ENCODE data around the gene OR8B8.
"Not testable (repeated sequence)": the region's sequence is repeated elsewhere in the genome, so short reads cannot be mapped to it uniquely, and the experiment has no call there.

Gene OR8B8

DNA sequence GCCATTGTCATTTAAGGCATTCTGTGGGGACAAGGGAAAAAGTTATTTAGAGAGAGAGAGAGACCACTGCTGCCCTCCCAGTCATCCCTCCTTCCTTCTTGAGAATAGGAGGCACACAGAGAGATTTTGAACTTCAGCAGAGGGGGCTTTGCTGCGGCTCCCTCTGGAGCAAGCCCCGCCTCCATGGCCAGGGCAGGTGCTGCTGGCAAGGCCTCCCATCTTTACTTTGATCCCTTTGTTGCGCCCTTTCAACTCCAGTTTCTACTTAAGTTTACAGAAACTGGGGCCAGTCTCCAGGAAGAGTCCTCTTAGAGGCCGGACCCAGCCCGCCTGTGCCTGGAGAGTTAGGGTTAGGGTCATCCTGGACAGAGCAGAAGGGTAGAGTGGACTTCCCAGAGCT, 4.4 kb downstream of the OR8B8 start:
- H3K36me3 ChIP-seq (ENCODE audit: insufficient read depth, low read length) = no peaks in the 10 kb centered on the region
- no peak overlapping the region for H3K27ac ChIP-seq (ENCODE audit: low read depth, low read length)
- H3K4me3 ChIP-seq (ENCODE audit: low read depth in 1 of 2, low read length in 2 of 2) = no peak overlapping the region
- H3K4me1 ChIP-seq (ENCODE audit: insufficient read depth, low read length) = no peaks in the 10 kb centered on the region
- no peaks in the 10 kb centered on the region for H3K27me3 ChIP-seq (ENCODE audit: control insufficient read depth in 1 of 2, insufficient read depth in 2 of 2, low read length in 2 of 2)
- H3K9me3 ChIP-seq (ENCODE audit: low read length) = no peaks in the 10 kb centered on the region
- H3K9ac ChIP-seq (ENCODE audit: low read length) = no peak overlapping the region

DNA sequence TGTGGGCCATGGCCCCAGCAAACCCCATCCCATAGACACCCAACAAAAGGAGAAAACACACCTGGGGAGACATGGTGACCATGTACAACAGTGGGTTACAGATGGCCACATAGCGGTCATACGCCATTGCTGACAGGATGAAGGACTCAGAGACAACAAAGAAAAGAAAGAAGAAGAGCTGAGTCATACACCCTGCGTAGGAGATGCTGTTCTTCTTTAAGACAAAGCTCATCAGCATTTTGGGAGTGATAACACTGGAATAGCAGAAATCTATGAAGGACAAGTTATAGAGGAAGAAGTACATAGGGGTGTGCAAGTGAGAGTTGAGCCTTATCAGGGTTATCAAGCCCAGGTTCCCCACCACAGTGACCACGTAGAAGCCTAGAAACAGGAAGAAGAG, 4.9 kb downstream of the OR8B8 start:
- Histone ChIP-seq H3K9ac (ENCODE audit: low read length) (no peak overlapping the region), H3K27me3 (ENCODE audit: control insufficient read depth in 1 of 2, insufficient read depth in 2 of 2, low read length in 2 of 2) (no peaks in the 10 kb centered on the region)

DNA sequence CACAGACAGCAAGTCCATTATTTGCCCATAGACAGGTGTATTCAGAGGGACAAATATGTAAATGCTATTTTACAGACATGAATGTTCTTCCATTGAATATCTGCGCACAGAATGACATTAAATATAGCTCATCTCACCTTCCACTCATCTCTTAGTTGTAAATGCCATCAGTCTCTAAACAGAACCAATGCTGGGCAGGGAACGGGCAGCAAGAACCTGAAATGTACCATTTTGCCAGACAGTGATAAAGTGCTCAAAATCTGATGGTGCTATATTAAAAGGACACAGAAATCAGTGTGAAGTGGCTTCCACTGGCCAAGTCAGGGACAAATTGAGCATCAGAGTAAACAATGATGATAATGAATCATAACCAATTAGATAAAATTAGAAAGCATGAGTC, 10.8 kb downstream of the OR8B8 start:
- Histone ChIP-seq H3K4me1 (ENCODE audit: insufficient read depth, low read length) (no peaks in the 10 kb centered on the region), H3K27me3 (ENCODE audit: control insufficient read depth in 1 of 2, insufficient read depth in 2 of 2, low read length in 2 of 2) (no peaks in the 10 kb centered on the region), H3K4me3 (ENCODE audit: low read depth in 1 of 2, low read length in 2 of 2) (no peak overlapping the region), H3K36me3 (ENCODE audit: insufficient read depth, low read length) (no peaks in the 10 kb centered on the region), H3K9ac (ENCODE audit: low read length) (no peak overlapping the region), H3K9me3 (ENCODE audit: low read length) (no peaks in the 10 kb centered on the region), H3K27ac (ENCODE audit: low read depth, low read length) (no peak overlapping the region)

More for the DNA sequence above, 4.9 kb downstream of the OR8B8 start:
- Histone ChIP-seq H3K4me1 (ENCODE audit: insufficient read depth, low read length) (no peaks in the 10 kb centered on the region), H3K9me3 (ENCODE audit: low read length) (no peaks in the 10 kb centered on the region), H3K36me3 (ENCODE audit: insufficient read depth, low read length) (no peaks in the 10 kb centered on the region), H3K4me3 (ENCODE audit: low read depth in 1 of 2, low read length in 2 of 2) (no peak overlapping the region), H3K27ac (ENCODE audit: low read depth, low read length) (no peak overlapping the region)

DNA sequence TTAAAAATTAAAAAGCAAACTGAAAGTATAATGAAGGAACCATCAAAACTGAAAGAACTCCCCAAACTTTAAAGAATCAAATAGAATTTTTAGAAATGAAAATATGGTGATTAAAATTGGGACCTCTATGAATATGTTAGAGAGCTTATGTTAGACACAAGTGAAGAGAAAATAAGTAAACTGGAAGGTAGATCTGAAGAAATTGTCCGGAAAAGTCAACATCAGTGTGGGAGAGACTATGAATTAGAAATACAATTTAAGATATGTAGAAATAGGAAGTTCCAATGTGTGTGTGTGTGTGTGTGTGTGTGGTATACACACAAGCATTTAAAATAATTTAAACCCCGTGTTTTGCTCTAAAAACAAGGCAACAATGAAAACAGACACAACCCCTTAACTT, 15.9 kb downstream of the OR8B8 start:
- Histone ChIP-seq H3K36me3 (ENCODE audit: insufficient read depth, low read length) (no peaks in the 10 kb centered on the region), H3K4me1 (ENCODE audit: insufficient read depth, low read length) (no peaks in the 10 kb centered on the region), H3K4me3 (ENCODE audit: low read depth in 1 of 2, low read length in 2 of 2) (no peak overlapping the region), H3K27me3 (ENCODE audit: control insufficient read depth in 1 of 2, insufficient read depth in 2 of 2, low read length in 2 of 2) (no peaks in the 10 kb centered on the region), H3K27ac (ENCODE audit: low read depth, low read length) (no peak overlapping the region), H3K9ac (ENCODE audit: low read length) (no peak overlapping the region), H3K9me3 (ENCODE audit: low read length) (no peaks in the 10 kb centered on the region)

DNA sequence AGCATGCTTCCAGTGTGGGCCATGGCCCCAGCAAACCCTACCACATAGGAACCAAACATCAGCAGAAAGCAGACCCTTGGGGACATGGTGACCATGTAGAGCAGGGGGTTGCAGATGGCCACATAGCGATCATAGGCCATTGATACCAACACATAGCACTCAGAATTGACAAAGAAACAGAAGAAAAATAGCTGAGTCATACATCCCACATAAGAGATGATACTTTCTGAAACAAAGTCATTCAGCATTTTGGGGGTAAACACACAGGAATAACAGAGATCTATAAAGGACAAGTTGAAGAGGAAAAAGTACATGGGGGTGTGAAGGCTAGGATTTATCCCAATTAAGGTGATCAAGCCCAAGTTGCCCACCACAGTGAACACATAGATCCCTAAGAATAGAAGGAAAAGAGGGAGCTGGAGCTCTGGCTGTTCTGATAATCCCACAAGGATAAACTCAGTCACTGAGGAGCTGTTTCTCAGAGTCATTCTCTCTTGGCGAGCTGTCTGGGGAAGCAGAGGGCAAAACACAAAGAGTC, 21.0 kb downstream of the OR8B8 start, which contains the start of gene OR8B4:
Gene OR8B4 (minus strand): TSS at position 488 of the 538 bp plus-strand sequence. CDS start 0 bp downstream, at position 488.
- H3K4me3 ChIP-seq (ENCODE audit: low read depth in 1 of 2, low read length in 2 of 2) = no peak within 1 kb of the TSS
- H3K4me1 ChIP-seq (ENCODE audit: insufficient read depth, low read length) = no peaks in the 10 kb centered on the region
- no peaks in the 10 kb centered on the region for H3K27me3 ChIP-seq (ENCODE audit: control insufficient read depth in 1 of 2, insufficient read depth in 2 of 2, low read length in 2 of 2)
- no peak within 1 kb of the TSS for H3K27ac ChIP-seq (ENCODE audit: low read depth, low read length)
- H3K9ac ChIP-seq (ENCODE audit: low read length) = no peak within 1 kb of the TSS
- no peaks in the 10 kb centered on the region for H3K9me3 ChIP-seq (ENCODE audit: low read length)
- H3K36me3 ChIP-seq (ENCODE audit: insufficient read depth, low read length) = no peaks in the 10 kb centered on the region

DNA sequence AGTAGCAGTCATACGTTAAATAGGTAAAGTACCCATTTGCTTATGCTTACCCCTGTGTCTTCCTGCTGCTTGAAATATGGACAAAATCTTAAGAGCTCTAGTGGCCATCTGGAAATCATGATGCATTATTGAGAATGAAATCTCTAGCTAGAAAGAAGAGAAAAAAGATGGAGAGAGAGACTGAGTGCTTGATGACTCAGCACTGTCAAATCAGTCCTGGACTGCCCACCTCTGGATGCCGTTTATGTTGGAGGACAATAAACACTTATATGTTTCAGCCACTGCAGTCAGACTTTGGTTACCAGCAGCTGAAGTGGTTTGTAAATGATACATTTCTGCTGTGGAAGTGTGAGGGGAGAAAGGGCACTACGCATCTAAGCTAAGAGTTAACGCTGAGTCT, 24.5 kb downstream of the OR8B8 start:
- no peaks in the 10 kb centered on the region for H3K9me3 ChIP-seq (ENCODE audit: low read length)

DNA sequence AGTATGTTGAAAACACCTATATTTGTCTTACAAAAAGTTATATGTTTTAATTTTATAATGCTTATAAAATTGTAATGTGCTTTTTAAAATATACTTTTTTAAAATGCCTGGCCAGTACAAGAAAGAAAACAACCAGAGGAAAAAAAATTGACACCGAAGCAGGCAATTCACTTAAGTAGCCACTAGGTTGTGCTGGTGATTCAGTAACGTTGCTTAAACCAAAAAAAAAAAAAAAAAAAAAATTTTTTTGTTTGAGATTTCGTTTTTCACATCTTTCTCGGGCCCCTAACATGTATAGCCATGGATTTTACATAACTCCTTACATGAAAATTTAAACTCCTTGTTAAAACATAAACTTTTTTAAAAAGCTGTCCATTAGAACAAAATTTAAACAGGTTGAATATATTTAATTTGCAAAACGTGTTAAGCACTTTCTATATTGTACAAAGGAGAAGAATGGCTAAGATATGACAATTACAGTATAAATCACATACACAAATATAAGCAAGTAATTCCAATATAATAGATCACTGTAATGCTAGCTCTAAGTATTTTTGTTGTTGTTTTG, 30.1 kb downstream of the OR8B8 start:
- Histone ChIP-seq H3K27me3 (ENCODE audit: control insufficient read depth in 1 of 2, insufficient read depth in 2 of 2, low read length in 2 of 2) (no peaks in the 10 kb centered on the region), H3K36me3 (ENCODE audit: insufficient read depth, low read length) (no peaks in the 10 kb centered on the region), H3K27ac (ENCODE audit: low read depth, low read length) (no peak overlapping the region), H3K9ac (ENCODE audit: low read length) (no peak overlapping the region), H3K4me1 (ENCODE audit: insufficient read depth, low read length) (no peaks in the 10 kb centered on the region), H3K4me3 (ENCODE audit: low read depth in 1 of 2, low read length in 2 of 2) (no peak overlapping the region), H3K9me3 (ENCODE audit: low read length) (no peaks in the 10 kb centered on the region)

More for the DNA sequence above, 24.5 kb downstream of the OR8B8 start:
- no peak overlapping the region for H3K9ac ChIP-seq (ENCODE audit: low read length)
- H3K4me1 ChIP-seq (ENCODE audit: insufficient read depth, low read length) = no peaks in the 10 kb centered on the region
- no peaks in the 10 kb centered on the region for H3K27me3 ChIP-seq (ENCODE audit: control insufficient read depth in 1 of 2, insufficient read depth in 2 of 2, low read length in 2 of 2)
- H3K4me3 ChIP-seq (ENCODE audit: low read depth in 1 of 2, low read length in 2 of 2) = no peak overlapping the region
- H3K36me3 ChIP-seq (ENCODE audit: insufficient read depth, low read length) = no peaks in the 10 kb centered on the region
- H3K27ac ChIP-seq (ENCODE audit: low read depth, low read length) = no peak overlapping the region

DNA sequence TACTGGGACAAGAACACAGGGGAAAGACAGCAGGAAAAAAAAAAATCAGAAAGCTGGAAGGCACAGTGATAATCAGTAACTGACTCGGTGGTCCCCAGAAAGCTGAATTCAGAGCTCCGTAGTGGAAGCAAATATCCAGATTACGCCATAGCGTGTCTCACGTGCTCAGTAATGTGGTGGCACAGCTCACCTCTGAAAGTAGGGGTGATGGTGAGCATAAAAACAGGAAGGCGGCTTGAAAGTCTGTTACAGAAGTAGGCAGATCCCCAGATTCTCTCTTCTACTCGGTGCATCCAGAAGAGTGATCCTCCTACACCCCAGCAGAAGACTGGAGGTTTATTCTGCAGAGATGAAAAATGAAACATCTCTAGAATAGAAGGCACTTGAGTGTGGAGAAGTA, 35.6 kb downstream of the OR8B8 start:
- H3K9me3 ChIP-seq (ENCODE audit: low read length) = no peaks in the 10 kb centered on the region
- H3K4me1 ChIP-seq (ENCODE audit: insufficient read depth, low read length) = no peaks in the 10 kb centered on the region
- H3K36me3 ChIP-seq (ENCODE audit: insufficient read depth, low read length) = no peaks in the 10 kb centered on the region
- no peaks in the 10 kb centered on the region for H3K27me3 ChIP-seq (ENCODE audit: control insufficient read depth in 1 of 2, insufficient read depth in 2 of 2, low read length in 2 of 2)
- H3K27ac ChIP-seq (ENCODE audit: low read depth, low read length) = no peak overlapping the region
- H3K9ac ChIP-seq (ENCODE audit: low read length) = no peak overlapping the region
- no peak overlapping the region for H3K4me3 ChIP-seq (ENCODE audit: low read depth in 1 of 2, low read length in 2 of 2)

DNA sequence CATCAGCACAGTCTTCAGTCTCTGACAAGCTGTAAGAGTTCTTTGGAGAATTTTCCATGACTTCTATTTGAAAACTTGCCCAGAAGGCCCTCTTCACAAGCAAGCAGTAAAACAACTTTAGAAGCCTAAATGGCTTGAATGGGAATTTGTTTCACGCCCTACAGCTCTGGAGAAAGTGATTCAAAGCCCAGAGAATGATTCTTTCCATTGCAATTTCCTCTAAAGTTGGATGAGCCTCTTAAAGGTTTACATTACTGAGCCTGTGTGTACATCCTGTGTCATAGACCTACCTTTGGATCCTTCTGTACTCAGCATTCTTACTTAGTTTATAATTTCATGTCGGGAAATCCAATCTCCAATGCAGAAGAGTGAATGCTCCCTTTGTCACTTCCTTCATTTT, 39.9 kb downstream of the OR8B8 start:
- no peak overlapping the region for H3K9ac ChIP-seq (ENCODE audit: low read length)
- no peaks in the 10 kb centered on the region for H3K36me3 ChIP-seq (ENCODE audit: insufficient read depth, low read length)
- H3K9me3 ChIP-seq (ENCODE audit: low read length) = no peaks in the 10 kb centered on the region
- H3K4me3 ChIP-seq (ENCODE audit: low read depth in 1 of 2, low read length in 2 of 2) = no peak overlapping the region
- H3K4me1 ChIP-seq (ENCODE audit: insufficient read depth, low read length) = no peaks in the 10 kb centered on the region
- no peak overlapping the region for H3K27ac ChIP-seq (ENCODE audit: low read depth, low read length)
- H3K27me3 ChIP-seq (ENCODE audit: control insufficient read depth in 1 of 2, insufficient read depth in 2 of 2, low read length in 2 of 2) = no peaks in the 10 kb centered on the region

DNA sequence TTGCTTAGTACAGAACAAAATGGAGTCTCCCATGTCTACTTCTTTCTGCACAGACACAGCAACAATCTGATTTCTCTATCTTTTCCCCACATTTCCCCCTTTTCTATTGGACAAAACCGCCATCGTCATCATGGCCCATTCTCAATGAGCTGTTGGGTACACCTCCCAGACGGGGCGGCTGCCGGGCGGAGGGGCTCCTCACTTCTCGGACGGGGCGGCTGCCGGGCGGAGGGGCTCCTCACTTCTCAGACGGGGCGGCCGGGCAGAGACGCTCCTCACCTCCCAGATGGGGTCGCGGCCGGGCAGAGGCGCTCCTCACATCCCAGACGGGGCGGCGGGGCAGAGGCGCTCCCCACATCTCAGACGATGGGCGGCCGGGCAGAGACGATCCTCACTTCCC, 42.3 kb downstream of the OR8B8 start:
- not testable (repeated sequence) for H3K9me3 ChIP-seq (ENCODE audit: low read length); H3K4me1 ChIP-seq (ENCODE audit: insufficient read depth, low read length); H3K9ac ChIP-seq (ENCODE audit: low read length); H3K27me3 ChIP-seq (ENCODE audit: control insufficient read depth in 1 of 2, insufficient read depth in 2 of 2, low read length in 2 of 2); H3K4me3 ChIP-seq (ENCODE audit: low read depth in 1 of 2, low read length in 2 of 2); H3K36me3 ChIP-seq (ENCODE audit: insufficient read depth, low read length); H3K27ac ChIP-seq (ENCODE audit: low read depth, low read length)

DNA sequence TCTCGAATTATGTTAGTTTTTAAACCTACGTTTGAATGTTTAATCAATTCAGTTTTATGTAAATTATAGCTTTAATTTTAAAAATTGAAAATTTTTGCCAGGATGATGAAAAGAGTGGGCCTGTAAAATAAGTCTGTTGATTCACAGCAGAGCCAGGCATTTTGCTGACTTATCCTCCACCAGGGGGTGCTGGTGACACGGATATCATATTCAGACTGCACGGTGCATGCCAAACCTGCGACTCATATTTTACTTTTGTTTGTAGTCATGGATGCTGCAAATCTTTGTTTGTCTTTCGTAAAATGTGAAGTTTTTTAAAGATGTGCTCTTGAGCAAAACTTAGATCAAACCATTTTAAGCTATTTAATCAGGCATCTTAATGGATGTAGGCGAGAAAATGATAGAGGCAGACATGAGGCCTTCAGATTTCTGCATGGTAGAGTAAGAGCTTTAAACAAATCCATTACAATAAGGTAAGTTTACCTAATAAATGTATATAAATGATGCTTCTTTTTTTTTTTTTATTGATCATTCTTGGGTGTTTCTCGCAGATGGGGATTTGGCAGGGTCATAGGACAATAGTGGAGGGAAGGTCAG, 43.1 kb downstream of the OR8B8 start:
- Histone ChIP-seq H3K9me3 (ENCODE audit: low read length) (no peaks in the 10 kb centered on the region), H3K27me3 (ENCODE audit: control insufficient read depth in 1 of 2, insufficient read depth in 2 of 2, low read length in 2 of 2) (no peaks in the 10 kb centered on the region), H3K4me3 (ENCODE audit: low read depth in 1 of 2, low read length in 2 of 2) (no peak overlapping the region), H3K36me3 (ENCODE audit: insufficient read depth, low read length) (no peaks in the 10 kb centered on the region), H3K4me1 (ENCODE audit: insufficient read depth, low read length) (no peaks in the 10 kb centered on the region), H3K27ac (ENCODE audit: low read depth, low read length) (no peak overlapping the region), H3K9ac (ENCODE audit: low read length) (no peak overlapping the region)

DNA sequence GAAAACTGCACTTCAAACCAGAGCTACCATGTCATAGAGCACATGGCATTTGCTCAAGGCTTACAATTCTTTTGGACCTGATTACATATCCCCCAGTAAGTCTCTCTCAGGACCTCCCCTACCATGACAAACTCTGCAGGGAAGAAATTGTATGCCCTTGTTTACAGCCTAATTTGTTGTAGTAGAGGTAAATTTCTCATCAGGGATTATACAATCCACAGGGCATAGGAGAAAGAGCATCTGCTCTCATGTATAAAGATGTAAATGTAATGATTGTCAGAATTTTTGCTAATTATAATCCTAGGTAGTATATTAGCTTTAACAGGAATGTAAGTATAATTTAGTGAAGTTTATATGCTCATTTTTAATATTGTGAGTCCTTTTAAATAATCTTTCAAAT, 46.6 kb downstream of the OR8B8 start, which contains the start of gene OR8B3:
Gene OR8B3 (minus strand): TSS at position 101 of the 400 bp plus-strand sequence. CDS start 1,673 bp downstream, outside the sequence.
- Histone ChIP-seq H3K4me3 (ENCODE audit: low read depth in 1 of 2, low read length in 2 of 2) (no peak within 1 kb of the TSS), H3K9ac (ENCODE audit: low read length) (no peak within 1 kb of the TSS), H3K27ac (ENCODE audit: low read depth, low read length) (no peak within 1 kb of the TSS)

More for the DNA sequence above, 46.6 kb downstream of the OR8B8 start, which contains the start of gene OR8B3:
- H3K36me3 ChIP-seq (ENCODE audit: insufficient read depth, low read length) = no peaks in the 10 kb centered on the region
- no peaks in the 10 kb centered on the region for H3K27me3 ChIP-seq (ENCODE audit: control insufficient read depth in 1 of 2, insufficient read depth in 2 of 2, low read length in 2 of 2)
- H3K4me1 ChIP-seq (ENCODE audit: insufficient read depth, low read length) = no peaks in the 10 kb centered on the region
- no peaks in the 10 kb centered on the region for H3K9me3 ChIP-seq (ENCODE audit: low read length)

Data from muscle layer of colon (tissue), 2 donors.